ENCODE results near the gene INHA. TPM values are rescaled to one million over a fixed set of nuclear protein-coding genes. Genes with fewer than 3 reads are reported as not detected.

Gene INHA
- total RNA-seq, 3 donors from 2014 or later, result 0.19 TPM; not detected in 2

DNA sequence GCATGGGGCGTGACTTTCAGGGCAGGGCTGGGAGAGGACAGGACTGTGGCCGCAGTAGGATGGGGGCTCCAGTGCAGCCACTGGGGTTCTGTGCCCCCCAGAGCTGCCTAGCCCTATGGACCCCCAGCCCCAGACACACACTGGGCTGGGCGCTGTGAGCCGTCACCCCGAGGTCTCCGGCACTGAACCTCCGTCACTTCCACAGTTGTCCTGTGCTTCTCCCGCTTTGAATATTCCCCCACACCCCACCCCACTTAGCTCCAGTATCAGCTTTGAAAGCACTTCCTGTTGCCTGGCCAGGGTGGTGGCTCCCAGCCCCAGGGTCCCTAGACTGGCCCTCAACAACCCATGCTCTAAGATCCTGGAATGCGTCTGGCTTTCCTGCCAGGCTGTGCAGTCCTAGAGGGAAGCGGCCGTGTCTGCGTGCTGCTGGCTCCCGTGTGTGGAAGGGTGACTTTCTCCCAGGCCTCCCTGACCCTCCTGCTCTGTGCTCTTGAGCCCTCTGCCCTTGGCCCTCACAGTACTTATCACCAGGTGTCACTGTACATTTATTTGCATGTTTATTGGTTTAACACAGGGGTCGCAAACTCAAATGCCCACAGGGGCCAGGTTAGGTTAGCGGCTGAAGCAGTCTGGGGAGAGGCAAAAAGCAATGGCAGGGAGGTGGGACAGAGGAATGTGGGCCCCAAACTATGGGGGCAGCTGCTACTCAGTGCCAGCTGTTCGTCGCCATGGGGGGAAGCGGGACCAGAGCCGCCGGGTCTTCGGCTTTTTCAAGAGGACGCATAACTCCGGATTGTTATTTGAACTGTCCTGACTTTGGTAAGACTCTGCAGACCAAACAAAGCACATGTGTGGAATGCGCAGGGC, 10.7 kb upstream of the INHA start:
- no peak for DNase-seq
- intact Hi-C loops (cut with DNase I, micrococcal nuclease), result no loop called here
- TF ChIP-seq, protein P1, sequence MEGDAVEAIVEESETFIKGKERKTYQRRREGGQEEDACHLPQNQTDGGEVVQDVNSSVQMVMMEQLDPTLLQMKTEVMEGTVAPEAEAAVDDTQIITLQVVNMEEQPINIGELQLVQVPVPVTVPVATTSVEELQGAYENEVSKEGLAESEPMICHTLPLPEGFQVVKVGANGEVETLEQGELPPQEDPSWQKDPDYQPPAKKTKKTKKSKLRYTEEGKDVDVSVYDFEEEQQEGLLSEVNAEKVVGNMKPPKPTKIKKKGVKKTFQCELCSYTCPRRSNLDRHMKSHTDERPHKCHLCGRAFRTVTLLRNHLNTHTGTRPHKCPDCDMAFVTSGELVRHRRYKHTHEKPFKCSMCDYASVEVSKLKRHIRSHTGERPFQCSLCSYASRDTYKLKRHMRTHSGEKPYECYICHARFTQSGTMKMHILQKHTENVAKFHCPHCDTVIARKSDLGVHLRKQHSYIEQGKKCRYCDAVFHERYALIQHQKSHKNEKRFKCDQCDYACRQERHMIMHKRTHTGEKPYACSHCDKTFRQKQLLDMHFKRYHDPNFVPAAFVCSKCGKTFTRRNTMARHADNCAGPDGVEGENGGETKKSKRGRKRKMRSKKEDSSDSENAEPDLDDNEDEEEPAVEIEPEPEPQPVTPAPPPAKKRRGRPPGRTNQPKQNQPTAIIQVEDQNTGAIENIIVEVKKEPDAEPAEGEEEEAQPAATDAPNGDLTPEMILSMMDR (IDR thresholded peaks at IDR 0.05), result no peak
- Histone ChIP-seq H3K36me3 (ENCODE audit: low read depth) (no peaks in the 10 kb centered on the region), H3K9me3 (no peaks in the 10 kb centered on the region), H3K4me3 (no peak overlapping the region), H3K4me1 (ENCODE audit: low read depth) (no peaks in the 10 kb centered on the region)
- no peak for ATAC-seq

DNA sequence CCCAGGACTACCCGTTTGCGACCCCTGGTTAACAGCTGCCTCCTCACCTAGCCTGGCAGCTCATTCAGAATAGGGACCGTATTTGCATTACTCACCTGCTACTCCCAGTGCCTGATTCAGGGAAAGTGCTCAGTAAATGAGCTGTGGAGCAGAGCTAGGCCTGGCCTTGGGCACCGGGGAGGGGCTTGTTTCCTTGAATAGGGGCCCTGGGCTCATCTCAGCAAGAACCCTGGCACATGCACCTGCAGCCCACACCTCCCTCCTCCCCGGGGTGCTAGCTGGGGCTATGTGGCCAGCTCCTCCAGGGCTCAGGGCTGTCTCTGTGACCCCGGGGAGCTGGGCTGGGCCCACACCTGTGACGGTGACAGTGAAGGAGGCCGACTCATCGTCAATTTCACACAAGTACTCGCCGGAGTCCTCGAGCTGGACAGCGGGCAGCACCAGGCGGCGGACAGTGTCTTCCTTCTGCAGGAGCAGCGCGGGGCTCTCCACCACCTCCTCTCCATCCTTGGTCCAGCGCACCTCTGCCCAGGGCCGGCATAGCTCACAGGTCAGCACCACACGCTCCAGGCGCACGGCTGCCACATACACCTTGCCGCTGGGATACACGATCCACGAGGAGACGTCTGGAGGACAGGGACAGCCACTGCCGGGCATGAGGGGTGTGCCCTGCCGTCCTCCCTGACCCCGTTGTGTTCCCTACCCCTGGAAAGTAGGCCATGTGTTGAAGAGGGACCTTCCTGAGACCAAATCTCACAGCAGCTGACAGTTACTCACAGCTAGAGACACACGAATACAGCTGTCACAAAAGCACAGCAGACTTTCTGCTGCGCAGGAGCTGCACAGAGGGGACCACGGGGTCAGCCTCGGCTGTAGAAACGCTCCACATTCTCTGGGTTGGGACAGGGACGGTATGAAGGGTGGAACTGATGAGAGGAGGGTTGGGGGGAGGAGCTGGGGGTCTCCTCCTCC, 9.8 kb upstream of the INHA start:
- intact Hi-C loops (cut with DNase I, micrococcal nuclease), result no loop called here
- ATAC-seq (no peak), DNase-seq (no peak)
- TF ChIP-seq, protein P1 (IDR thresholded peaks at IDR 0.05), result no peak
- no peaks in the 10 kb centered on the region for H3K9me3 ChIP-seq
- H3K4me1 ChIP-seq (ENCODE audit: low read depth), result no peaks in the 10 kb centered on the region
- H3K36me3 ChIP-seq (ENCODE audit: low read depth), result no peaks in the 10 kb centered on the region
- no peak overlapping the region for H3K4me3 ChIP-seq

DNA sequence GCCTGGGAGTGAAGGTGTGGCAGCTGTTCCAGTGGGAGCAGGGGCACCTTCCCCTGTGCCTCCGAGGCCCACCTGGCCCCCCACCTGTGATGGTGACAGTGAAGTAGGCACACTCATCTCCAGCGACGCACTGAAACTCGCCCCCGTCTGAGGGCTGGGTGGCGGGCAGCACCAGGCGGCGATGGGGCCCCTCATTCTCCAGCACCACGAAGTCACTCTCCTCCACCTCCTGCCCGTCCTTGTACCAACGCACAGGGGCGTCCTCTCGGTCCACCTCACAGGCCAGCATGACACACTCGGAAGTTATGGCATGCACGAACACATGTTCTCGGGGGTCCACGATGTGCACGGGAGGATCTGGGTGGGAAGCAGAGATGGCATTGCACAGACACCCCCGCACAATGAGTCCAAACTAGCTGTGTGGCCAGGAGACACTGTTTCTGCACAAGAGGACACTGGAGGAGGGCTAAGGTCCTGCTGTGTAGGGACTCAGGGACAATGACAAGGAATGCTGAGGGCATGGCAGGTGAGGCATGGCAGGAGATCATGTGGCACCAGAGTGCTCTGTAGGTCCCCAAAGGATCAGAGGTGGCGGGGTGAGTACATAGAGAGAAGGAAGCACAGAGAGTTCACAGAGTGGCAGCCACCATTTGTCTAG, 8.7 kb upstream of the INHA start:
- intact Hi-C loops (cut with DNase I, micrococcal nuclease), result no loop called here
- ATAC-seq (no peak), DNase-seq (no peak)
- Histone ChIP-seq H3K4me1 (ENCODE audit: low read depth) (no peaks in the 10 kb centered on the region), H3K9me3 (no peaks in the 10 kb centered on the region), H3K4me3 (no peak overlapping the region), H3K36me3 (ENCODE audit: low read depth) (no peaks in the 10 kb centered on the region)
- TF ChIP-seq, protein P1 (IDR thresholded peaks at IDR 0.05), result no peak

DNA sequence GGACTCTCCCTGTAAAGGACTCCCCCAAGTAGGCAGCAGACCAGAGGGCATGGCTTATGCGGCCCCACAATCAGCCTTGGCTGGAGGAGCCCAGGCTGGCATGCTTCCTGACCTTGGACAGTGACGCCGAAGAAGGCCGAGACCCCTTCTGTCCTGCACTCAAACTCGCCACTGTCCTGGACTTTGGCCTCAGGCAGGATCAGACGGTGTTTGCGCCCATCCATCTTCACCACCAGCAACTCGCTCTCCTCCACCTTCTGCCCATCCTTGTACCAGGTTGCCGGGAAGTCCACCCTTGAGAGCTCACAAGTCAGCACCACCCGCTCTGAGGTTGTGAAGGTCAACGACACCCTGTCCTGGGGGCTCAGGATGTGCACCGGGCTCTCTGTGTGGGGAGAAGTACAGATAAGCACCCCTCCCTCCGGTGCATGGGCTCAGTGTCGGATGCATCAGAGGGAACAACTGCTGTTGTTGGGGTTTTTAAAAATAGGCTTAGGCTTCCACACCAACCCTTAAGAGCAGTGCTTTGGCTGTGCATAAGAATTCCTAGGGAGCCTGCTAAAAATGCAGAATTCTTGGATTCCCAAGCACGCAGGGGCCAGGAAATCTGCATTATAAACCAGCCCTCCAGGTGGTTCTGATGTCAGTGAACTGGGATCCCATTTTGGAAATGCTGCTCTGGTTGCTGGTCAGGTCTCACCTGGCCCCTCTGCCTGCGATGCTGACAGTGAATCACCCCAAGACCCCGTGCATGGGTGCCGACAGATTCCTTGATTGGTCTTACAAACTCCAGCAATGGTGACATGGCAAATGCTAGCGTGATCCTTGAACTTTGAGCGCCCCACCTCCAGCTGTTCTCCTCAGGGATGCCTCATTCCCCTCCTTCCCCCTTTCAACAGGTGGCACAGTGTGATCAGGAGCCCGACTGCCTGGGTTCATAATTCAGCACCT, 6.7 kb upstream of the INHA start:
- TF ChIP-seq, protein P1 (IDR thresholded peaks at IDR 0.05), result no peak
- no peaks in the 10 kb centered on the region for H3K9me3 ChIP-seq
- no peaks in the 10 kb centered on the region for H3K36me3 ChIP-seq (ENCODE audit: low read depth)
- ATAC-seq (no peak), DNase-seq (no peak)
- intact Hi-C loops (cut with DNase I, micrococcal nuclease), result no loop called here
- H3K4me1 ChIP-seq (ENCODE audit: low read depth), result peaks cover 4% of the 10 kb centered on the region
- H3K4me3 ChIP-seq, result no peak overlapping the region

All from mucosa of descending colon (tissue), 3 donors.